ENCODE results near the gene ENPP4.

- TF ChIP-seq CTCF (IDR thresholded peaks at IDR 0.05; ENCODE audit: low read depth, low read length, poor library complexity, severe bottlenecking) (no peak), EZH2phosphoT487 (IDR thresholded peaks at IDR 0.05; ENCODE audit: borderline replicate concordance, low read length) (no peak)
Observed at GRCh38 chr6:46186583-46186982, 56.8 kb downstream of the ENPP4 start.

Measured in DOHH2 (cell line).